T1000 (cell line): ENCODE data around the gene BRD9.
"Not testable (repeated sequence)": the region's sequence is repeated elsewhere in the genome, so short reads cannot be mapped to it uniquely, and the experiment has no call there.

Experiments
- DNase-seq: peaks from one replicate; lab custom pipeline; 2025; ENCODE audit warnings: mixed read lengths; lab: John Stamatoyannopoulos, UW

Gene BRD9

GRCh38 chr5:902129-902916, 9.7 kb upstream of the BRD9 start:
- DNase-seq = no peak

DNA sequence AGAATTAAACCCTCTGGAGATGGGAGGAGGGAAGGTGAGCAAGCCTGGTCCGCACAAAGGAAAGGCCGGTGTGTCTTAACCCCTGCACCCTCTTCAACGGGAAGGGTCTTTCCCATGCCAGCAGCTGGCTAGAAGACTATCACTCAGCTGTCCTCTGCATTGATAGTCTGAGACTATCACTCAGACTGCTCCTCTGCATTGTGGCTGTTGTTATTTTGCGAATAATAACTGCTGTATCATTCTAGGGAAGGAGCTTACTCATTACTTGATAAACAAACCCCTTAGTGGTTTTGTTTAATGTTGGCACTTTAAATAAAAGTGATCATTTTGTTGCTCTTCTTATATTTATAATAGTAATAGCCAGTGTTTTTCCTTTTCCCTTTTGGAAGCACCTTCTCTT, 8.2 kb upstream of the BRD9 start:
- DNase-seq = no peak

DNA sequence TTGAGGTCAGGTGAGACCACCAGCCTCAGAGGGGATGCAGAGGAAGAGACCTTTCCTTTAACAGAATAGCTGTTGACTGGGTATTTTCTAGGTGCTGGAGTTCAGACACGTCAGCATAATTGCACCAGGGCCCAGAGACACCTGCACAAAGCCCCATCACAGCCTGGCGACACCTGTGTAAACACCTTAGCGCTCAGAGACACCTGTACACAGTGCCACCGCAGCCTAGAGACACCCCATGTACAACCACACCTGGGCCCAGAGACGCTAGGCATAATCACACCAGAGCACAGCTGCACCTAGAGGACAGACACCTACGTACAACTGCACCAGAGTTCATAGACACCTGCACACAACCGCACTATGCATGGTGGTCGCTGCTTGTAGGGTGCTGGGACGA, 1.1 kb upstream of the BRD9 start:
- no peak for DNase-seq

DNA sequence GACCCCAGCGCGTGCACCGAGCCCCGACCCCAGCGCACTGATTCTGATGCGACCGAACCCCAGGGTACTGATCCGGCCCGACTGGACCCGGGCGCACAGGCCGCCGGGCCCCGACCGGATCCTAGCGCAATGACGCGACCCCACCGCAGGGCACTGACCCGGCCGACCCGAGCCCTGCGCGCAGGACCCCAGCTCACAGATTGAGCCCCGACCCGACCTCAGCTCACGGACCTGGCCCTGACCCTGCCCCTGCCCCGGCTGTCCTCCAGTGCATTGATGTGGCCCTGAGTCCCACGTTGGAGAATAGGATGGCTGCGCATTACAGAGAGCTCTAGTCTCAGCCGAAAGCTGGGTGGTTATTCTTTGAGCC, 521 bp upstream of the BRD9 start:
- no peak for DNase-seq

- DNase-seq = no peak
Observed at GRCh38 chr5:891837-892393, 686 bp downstream of the BRD9 start.

- peak; percentile 4 for DNase-seq
Observed at GRCh38 chr5:891117-891836, 1.3 kb downstream of the BRD9 start.

GRCh38 chr5:889075-889710, 3.4 kb downstream of the BRD9 start:
- no peak for DNase-seq

- DNase-seq = no peak
Observed at GRCh38 chr5:888638-889035, 4.0 kb downstream of the BRD9 start.

- no peak for DNase-seq
Observed at GRCh38 chr5:887947-888637, 4.5 kb downstream of the BRD9 start.

GRCh38 chr5:886716-887325, 5.8 kb downstream of the BRD9 start:
- DNase-seq = no peak

DNA sequence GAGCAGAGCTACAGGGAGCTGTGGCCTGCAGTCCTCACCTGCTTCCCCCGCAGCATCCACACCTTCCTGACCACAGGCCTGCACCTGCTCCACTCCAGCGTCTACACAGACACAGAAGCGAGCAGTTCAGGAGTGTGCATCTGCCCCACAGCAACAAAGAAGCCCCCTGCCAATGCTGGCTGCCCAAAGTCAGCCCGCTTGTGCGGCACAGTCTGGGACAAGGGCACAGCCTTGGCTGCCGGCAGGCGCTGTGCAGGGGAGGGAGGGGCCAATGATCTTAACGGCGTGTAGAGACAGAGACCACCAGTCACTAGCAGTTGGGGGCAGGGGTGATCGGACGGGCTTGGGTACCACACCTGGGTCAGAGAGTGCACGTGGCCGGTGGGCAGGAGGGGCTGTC, 6.6 kb downstream of the BRD9 start:
- DNase-seq = no peak

DNA sequence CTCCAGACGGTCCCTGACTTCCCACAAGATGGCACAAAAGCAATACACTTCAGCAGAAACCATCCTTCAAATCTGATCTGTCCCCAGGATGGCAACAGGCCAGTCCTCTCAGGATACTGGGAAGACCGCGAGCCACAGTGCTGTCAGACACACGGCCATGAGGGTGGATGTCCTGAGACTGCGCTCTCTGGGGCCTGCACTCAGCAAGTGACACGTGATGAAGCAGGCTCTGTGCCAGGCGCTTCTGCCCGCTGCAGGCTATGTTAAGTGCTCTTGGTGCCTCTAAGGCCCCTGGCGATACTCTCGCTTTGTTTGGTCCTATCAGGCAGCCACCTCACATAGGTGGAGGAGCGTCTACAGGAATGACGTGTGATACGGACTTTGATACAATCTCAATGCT, 7.1 kb downstream of the BRD9 start:
- no peak for DNase-seq

DNA sequence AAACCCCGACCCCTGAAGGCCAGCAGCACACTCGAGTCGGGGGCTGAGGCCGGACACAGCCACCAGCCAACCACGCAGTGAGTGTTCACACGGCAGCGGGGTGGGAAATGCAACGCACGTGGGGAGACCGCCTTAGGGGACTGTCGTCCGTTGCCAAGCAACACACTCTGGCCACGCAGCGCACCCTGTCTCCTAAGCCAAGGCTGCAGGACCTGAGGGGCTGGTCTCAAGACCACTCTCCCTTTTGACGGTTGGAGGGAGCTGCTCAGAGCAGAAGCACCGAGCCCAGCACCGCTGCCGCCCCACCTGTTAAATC, 7.5 kb downstream of the BRD9 start:
- no peak for DNase-seq

GRCh38 chr5:884345-885126, 8.1 kb downstream of the BRD9 start:
- DNase-seq = no peak

DNA sequence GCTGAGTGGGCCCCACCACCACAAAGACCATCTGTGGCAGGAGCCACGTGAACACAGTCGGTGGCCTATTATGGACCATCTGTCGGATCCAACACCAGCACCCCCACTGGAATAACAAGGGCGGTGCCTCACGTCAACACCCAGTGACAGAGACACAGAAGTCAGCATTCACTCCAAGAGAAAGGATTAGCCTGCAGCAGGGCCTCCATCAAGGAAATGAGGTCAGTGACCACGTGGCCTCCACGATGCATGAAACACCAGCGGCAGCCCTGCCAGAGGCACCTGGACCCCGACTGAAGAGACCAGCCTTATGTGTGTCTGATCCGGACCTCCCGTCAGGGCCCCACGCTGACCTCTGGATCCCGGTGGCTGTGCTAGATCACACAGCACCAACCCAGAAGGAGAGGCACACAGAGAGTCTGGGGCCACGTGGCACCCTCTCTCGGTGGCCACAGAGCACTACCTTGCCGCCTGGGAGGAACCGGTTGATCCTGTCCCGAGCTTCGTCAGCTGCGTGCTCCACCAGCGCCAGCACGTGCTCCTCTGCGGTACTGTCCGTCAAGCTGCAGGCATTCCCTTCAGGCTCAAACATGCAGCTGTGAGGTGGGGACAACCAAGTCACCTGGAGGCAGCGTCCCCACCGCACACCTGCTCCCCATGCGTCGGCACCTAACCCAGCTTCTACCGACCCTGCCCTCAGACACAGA, 9.0 kb downstream of the BRD9 start:
- no peak for DNase-seq

DNA sequence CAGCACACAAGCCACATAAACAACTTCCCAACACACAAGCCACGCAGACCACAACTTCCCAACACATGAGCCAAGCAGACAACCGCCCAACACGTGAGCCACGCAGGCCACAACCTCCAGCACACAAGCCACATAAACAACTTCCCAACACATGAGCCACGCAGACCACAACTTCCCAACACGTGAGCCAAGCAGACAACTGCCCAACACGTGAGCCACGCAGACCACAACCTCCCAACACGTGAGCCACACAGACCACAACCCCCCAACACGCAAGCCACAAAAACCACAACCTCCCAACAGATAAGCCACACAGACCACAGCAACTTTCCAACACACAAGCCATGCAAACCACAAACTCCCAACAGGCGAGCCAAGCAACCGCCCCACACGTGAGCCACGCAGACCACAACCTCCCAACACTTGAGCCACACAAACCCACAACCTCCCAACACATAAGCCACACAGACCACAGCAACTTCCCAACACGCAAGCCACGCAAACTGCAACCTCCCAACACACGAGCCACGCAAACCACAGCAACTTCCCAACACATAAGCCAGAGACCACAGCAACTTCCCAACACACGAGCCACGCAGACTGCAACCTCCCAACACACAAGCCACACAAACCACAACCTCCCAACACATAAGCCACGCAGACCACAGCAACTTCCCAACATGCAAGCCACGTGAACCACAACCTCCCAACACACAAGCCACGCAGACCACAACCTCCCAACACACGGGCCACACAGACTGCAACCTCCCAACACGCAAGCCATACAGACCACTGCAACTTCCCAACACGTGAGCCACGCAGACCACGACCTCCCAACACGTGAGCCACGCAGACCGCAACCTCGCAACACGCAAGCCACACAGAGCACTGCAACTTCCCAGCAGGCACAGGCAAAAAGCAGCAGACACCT, 10.1 kb downstream of the BRD9 start:
- no peak for DNase-seq

DNA sequence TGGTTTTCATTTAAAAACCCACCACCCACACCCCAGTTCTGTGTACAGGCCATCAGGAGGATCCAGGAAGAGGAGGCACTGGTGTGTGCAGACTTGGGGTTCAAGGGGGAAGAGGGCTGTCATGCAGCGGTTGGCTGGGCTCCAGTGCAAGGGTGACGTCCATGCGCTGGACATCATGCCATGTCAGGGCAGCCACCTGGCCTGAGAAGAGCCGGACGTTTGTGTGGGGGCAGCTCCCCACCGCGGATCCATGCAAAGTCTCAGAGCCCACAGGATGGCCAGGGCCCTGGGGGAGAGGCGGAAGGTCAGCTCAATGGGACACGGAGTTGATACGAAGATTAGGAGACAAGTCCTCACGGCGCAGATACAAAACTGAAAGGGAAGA, 11.1 kb downstream of the BRD9 start:
- no peak for DNase-seq

DNA sequence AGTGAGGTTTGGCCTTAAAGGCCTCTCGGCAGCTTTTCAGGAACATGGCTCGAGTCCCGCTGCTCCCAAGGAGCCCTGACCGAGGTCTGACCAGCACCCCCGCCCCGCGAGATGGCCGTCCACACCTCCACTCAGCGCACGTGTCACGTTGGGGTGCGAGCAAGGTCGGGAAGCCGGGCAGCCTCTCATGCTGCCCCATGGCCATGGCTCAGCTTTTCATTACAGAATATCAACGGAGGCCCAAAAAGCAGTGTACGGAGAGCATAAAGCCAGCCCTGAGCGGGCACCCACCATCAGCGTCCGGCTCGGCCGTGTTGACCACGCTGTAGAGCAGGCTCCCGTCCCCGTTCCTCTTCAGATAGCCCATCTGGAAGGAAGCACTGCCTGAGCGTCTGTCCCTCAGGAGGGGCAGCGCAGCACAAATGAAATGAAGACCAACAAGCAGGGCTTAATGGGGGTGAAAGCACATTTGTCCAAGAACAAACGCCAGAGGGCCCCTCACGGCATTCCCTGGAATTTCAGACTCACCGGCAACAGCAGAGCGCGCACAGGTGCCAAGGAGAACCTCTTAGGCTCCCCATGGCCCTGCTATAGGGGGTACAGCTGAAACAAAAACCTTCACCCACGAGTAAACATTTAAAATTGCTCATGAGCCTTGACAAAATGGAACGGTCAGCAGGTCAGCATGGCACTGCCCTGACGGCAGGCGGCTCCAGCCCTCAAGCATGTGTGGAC, 11.6 kb downstream of the BRD9 start:
- DNase-seq = no peak

- DNase-seq = not testable (repeated sequence)
Observed at GRCh38 chr5:878677-879076, 13.9 kb downstream of the BRD9 start.
